Dedifferentiated amniotic fluid mesenchymal stem cell (primary cell): ENCODE data around the gene LPP.
A peak's percentile ranks its signal among the peaks of the same experiment; 100 is the strongest.
"Not testable (repeated sequence)": the region's sequence is repeated elsewhere in the genome, so short reads cannot be mapped to it uniquely, and the experiment has no call there.

ENCODE experiments used
- DNase-seq: peaks from one replicate; pipeline ENCODE4 v3.0.0-alpha.2; 2016; ENCODE audit errors: extremely low spot score

Gene LPP

DNA sequence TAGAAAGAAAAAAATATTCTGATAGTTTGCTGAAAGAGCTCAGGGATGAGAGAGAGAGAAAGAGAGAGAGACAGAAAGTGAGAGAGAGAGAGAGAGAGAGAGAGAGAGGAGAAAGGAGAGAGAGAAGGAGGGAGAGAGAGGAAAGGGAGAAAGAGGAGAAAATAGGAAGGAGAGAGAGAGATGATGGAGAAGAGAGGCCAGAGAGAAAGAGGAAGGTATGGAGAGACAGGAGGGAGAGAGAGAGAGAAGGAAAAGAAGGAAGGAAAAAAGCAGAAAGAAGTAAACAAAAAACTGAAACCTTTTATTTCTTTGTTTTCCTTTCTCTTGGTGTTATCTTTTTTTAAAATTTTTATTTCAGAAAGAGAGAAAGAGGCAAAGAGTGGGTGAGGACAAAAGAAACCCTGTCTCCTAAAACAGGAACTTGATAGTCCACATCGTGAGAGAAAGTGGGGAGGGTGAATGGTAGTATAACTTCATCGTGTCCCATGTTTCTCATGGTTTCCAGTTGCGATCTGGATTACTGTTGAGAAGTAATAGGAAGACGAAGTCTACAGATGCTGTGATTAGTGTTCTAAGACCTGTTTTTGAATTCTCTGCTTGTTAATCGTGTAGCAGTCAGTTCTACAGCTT, 279.7 kb downstream of the LPP start:
- DNase-seq = no peak

DNA sequence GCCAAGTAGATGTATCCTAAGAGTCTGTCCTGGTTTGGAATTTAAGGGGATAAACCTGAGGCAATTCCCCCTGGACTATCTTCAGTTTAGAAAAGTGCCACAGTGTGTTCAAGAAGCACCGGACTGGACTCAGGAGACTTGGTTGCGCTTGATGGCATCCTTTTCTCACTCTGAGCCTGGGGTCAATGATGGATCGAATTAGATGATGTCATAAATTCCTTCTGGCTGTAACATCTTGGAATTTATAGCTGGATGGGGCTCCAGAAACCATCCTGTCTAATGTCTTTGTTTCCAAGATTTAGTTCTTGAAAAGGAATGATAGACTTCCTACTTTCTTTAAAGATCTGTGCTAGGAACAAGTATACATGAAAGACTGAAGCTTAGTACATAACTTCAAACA, 280.6 kb downstream of the LPP start:
- DNase-seq = no peak

DNA sequence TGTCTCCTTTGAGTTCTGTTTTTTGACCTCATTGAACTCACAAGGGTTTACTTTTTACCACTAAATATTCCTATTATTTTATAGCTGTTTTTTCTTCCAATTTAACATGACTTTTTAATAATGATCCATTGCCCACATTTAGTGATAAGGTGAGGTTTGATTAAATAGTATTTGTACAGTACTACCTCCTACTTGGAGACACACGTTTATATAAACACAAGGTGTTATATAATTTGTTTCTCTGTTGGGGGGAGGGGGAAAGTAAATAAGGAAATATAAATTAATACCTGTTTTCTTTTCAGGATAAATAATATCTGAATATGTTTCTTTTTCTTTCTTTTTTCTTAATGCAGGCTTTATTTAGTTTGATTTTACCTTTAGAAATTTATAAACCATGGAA, 281.3 kb downstream of the LPP start:
- no peak for DNase-seq

GRCh38 chr3:188437926-188438325, 284.0 kb downstream of the LPP start:
- no peak for DNase-seq

- DNase-seq = no peak
These were observed 285.1 kb downstream of the LPP start for GRCh38 chr3:188439080-188439479.

DNA sequence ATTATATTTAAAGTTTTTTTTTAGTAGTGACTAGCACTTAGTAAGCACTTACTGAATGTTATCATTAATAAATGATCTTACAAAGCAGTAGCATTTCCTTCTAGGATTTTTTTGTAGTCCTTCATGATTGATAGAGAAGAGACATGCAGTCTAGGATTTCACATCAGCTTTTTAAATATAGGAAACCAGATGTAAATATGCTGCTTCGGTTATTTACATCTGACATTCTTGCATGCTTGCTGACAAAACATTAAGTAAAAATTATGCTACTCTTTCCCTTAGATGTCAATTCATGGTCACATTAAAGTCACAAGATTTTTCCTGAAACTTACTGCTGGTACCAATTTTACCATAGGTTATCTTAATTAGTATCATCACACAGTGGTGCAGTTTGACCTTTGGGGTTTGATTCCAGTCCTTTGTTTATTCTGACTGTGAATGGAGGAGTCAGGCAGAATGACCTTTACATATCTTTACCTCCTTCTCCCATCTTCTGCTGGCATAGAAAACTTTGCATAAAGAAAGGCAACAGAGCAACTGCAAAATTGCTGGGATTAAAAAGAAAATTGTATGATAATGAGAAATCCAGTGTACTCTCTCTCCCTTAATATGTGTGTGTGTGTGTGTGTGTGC, 286.5 kb downstream of the LPP start:
- DNase-seq = no peak

DNA sequence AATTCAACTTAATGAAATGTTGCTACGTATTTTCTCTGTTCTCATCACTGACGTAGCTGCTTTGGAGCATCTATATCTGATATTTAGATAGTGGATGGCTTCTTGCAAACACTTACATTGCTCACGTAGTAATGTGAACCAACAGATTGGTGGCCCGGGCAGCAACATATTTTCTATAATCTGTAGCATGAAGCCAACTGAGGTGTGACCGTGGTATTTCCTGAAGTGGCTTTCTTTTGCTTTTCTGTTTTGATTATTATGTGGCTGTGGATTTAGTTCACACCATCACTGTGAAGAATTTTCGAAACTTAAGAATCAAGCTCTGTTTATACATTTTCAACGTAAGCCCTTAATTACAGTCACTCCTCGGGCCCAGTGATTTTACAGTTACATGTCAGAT, 288.5 kb downstream of the LPP start:
- DNase-seq = no peak

DNA sequence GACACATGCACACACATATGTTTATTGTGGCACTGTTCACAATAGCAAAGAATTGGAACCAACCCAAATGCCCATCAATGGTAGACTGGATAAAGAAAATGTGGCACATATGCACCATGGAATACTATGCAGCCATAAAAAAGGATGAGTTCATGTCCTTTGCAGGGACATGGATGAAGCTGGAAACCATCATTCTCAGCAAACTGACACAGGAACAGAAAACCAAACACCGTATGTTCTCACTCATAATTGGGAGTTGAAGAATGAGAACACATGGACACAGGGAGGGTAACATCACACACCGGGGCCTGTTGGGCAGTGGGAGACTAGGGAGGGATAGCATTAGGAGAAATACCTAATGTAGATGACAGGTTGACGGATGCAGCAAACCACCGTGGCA, 291.2 kb downstream of the LPP start:
- DNase-seq = not testable (repeated sequence)

DNA sequence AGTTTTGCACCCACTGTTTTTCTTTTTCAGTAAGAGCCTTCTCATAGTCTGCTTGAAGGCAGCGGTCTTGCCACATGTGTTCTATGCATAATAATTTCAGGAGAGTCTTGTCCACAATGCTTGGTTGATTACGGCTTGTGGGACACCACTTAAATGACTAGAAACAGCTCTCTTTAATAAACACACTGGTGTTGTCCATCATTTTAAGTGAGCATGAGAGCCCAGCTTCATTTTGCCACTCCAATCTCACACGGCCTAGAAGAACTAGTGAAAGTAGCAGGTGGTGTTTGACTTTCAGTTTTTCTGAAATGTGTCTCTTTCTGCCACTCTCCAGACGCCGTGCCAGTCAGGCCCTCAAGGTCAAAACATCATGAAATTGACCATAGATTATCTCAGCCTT, 292.1 kb downstream of the LPP start:
- DNase-seq = no peak

GRCh38 chr3:188446766-188447165, 292.8 kb downstream of the LPP start:
- no peak for DNase-seq

DNA sequence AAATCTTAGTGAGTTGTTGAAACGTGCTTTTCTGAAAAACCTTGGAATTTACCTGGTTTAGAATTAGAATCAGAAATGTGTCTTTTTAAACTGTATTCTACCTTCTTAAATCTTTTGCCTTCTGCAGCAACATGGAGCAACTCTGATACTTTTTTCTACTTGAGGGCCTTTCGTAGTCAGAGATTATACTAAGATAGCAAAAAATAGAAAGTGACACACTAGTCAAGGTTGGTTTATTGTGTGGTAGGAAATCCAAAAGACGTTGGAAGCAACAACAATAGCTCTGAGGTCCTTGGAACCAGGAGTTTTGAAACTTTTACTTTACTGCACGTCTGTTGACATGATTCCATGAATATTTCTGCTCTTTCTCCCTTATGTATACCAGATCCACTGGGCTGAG, 294.9 kb downstream of the LPP start:
- no peak for DNase-seq

GRCh38 chr3:188449421-188449820, 295.5 kb downstream of the LPP start:
- no peak for DNase-seq

GRCh38 chr3:188452158-188452772, 298.3 kb downstream of the LPP start:
- no peak for DNase-seq

DNA sequence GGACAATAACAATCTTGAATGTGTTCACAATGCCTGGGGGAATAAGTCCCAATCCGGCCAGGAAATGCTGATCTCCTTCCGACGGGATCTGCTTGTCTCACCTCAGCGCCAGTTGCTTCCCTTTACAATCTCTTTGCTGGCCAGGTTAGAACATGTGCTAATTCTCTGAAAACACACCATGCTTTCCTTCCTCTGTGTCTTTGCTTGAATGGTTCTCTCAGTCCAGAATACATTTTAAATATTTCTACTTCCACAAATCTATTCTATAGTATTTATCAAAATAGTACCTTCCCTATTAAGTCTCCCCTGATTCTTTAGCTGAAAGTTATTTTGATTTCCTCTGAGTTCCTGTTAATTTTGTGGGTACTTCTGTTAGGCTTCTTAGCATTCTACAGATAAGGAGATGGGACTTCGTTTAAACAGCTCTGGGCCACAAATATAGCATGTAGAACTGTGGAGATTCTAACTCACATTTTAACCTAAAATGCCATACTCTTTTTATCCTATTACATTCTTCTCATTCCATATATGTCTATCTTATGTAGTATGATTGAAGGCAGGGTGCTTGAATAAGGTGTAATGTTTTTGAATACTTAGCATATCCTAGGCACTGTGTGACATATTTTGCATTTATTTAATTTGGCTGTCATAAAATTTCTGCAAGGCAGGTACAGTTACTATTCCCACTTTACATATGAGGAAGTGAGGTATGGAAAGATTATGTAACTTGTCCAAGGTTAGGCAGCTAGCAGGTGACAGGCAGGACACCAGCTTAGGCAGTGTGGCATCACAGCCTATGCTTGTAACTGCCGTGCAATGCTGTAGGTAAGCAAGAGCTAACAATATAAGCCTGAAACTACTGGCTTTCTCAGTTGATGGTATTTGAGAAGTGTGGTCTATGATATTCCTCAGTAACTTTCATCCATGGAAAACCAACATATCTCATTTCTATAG, 299.8 kb downstream of the LPP start:
- DNase-seq = no peak

- DNase-seq = no peak
These were observed 301.8 kb downstream of the LPP start for GRCh38 chr3:188455748-188456147.

- no peak for DNase-seq
These were observed 304.8 kb downstream of the LPP start for GRCh38 chr3:188458756-188459155.

- DNase-seq = no peak
These were observed 311.4 kb downstream of the LPP start for GRCh38 chr3:188465311-188465710.

DNA sequence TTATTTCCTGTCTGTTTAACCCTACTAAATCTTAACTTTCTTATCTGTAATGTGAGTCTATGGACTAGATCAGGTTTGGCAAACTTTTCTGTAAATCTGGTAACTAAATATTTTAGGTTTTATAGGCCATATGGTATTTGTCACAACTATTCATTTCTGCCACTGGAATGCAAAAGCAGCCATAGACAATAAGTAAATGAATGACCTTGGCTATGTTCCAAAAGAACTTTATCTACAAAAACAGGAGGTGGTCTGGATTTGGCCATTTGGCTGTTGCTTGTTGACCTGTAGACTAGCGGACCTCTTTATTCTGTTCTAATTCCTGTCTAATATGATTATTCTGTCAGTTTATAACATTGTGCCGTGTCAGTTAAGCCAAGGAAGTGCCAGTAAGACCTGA, 314.2 kb downstream of the LPP start:
- no peak for DNase-seq

DNA sequence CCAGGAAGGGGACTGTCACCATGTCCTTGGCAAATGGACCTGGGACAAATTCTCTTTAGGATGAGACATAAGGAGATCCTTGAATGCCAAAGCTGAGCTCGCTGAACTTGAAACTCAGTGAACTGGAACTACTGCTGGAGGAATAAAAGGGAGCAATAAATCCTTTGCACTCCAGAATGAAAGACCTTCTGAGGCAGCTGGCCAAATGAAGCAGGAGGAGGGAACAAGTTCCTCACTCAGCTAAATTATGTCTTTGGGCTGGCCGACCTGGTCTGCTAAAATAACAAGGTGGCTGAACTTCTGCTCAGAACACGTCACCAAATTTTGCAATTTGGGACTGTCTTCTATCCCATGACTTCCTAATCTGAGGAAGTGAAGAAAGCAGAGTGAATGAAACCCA, 314.7 kb downstream of the LPP start:
- no peak for DNase-seq

DNA sequence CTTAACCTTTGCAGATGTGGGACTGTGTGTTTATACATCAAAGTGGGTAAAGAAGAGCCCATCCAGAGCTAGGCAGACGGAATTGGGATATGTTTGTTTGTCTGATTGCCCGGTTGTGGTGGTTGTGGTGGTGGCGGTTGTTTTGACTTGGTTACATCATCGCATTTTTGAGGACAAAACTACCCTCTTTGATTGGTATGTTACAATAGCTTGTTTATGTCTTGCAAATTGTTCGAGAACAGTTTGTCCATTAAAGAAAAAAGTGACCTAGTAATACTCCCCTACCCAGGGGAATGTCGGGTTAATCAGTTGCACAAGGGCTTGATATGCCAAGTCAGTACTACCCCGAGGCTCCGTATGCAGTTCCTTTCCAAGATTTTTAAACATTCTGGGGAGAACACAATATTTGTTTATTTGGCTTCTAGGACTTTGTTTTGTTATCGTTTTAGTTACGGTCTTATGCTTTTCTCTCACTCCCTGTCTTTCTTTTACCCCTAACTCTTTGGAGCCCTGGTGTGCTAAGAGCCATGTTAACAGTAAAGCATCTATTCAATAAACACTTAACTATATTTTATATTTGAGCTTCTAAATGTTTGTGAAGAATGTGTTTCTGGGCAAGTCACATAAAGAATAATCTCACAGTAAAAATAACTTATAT, 315.4 kb downstream of the LPP start:
- DNase-seq = peak; percentile 22

DNA sequence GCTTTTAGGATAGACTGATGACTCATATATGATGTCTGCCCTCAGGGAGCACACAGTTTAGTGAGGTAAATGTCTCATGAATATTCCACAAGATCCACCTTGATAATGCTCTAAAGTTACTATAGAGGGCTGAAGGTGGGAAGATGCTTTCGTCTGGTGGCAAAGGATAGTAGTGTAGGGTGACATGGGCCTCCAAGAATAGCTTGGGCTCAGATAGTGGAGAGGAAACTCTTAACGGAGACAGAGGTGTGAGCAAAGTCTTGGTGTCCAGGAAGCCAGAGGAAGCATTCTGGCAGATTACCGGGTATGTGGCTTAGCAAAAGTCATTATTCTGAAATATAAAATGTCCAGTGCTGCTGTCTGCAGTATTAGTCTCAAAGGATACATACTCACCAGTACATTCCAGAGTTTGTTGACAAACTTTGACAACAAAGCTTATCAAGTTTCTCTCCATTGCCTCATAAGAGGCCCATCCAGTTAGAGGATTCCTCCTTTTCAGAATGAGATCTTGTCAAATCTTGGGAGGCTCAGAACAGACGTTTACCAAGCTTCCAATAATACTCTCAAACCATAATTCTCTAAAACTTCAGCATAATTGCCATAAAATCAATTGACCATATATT, 316.7 kb downstream of the LPP start:
- DNase-seq = no peak
